ENCODE data around the gene MCTP2. TPM values are rescaled to one million over a fixed set of nuclear protein-coding genes. Genes with fewer than 3 reads are reported as not detected.

Gene MCTP2
- total RNA-seq, 2 experiments from 2014 or later = 26.1 to 28.5 TPM

DNA sequence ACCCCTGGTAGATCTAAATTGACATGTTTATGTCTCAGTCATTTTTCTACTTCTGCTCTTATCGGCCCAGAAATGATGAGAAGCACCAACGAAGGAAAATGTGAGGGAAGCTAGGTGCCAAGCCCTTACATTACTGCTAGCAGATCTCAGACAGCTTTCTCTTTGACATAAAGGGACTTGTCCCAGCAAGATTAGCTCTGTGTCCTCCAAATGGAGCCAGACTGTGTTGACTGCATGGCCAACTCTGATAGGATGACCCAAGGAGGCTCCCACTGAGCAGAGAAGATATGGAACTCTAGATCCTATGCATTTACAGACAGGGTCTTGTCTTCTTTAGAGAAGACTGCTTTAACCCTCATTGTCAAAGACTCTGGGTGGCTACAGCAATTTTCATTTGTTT, 2.8 kb upstream of the MCTP2 start:
- H3K36me3 Mint-ChIP-seq = peaks cover 6% of the 10 kb centered on the region
- peaks cover 4% of the 10 kb centered on the region for H3K9me3 Mint-ChIP-seq
- POLR2A ChIA-PET = interaction anchor here (1.6 to 3.8 kb wide), 2 partner anchors 77 to 95 kb away, joined by 7 to 38 read pairs; no protein-coding TSS in a partner anchor
- ATAC-seq (ENCODE audit: low read depth) (no peak), DNase-seq (no peak)
- no peak overlapping the region for H3K4me3 Mint-ChIP-seq
- H3K27me3 Mint-ChIP-seq = peaks cover 2% of the 10 kb centered on the region
- H3K4me1 Mint-ChIP-seq = peaks cover 42% of the 10 kb centered on the region
- H3K27ac Mint-ChIP-seq = peak overlapping the region; percentile 22

GRCh38 chr15:94229591-94230369, 1.6 kb upstream of the MCTP2 start:
- DNase-seq (no peak), ATAC-seq (ENCODE audit: low read depth) (peak; percentile 39)
- Mint-ChIP-seq H3K4me3 (peak overlapping the region; percentile 91), H3K27me3 (peaks cover 2% of the 10 kb centered on the region), H3K9me3 (peaks cover 2% of the 10 kb centered on the region), H3K36me3 (peaks cover 10% of the 10 kb centered on the region), H3K27ac (peak overlapping the region; percentile 97), H3K4me1 (peaks cover 53% of the 10 kb centered on the region)
- POLR2A ChIA-PET = interaction anchor here (1.0 to 3.8 kb wide), 9 partner anchors 10 to 94 kb away, joined by 3 to 38 read pairs (median 4); no protein-coding TSS in a partner anchor

DNA sequence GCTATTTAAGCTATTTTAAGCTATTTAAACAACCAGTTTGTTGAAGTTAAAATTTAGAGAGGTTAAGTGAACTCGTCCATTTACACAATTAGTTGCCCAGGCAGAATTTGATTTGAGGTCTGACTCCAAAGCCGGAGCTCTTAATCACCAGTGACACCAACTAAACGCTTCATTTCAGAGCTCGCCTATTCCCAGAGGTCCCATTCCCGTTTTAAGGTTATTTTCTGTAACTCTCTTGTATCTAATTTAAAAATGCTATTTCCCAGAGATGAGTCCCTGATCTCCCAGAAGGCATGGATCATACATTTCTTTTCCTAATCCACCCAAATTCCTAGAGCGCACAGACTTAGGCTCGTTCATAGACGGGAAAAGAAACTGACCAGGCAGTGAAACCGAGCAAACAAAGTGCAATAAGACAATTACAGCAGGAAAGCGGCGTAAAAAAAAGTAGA, 904 bp upstream of the MCTP2 start:
- no peak for ATAC-seq (ENCODE audit: low read depth)
- POLR2A ChIA-PET = interaction anchor here (1.0 to 3.8 kb wide), 8 partner anchors 10 to 93 kb away, joined by 3 to 38 read pairs (median 4); no protein-coding TSS in a partner anchor

DNA sequence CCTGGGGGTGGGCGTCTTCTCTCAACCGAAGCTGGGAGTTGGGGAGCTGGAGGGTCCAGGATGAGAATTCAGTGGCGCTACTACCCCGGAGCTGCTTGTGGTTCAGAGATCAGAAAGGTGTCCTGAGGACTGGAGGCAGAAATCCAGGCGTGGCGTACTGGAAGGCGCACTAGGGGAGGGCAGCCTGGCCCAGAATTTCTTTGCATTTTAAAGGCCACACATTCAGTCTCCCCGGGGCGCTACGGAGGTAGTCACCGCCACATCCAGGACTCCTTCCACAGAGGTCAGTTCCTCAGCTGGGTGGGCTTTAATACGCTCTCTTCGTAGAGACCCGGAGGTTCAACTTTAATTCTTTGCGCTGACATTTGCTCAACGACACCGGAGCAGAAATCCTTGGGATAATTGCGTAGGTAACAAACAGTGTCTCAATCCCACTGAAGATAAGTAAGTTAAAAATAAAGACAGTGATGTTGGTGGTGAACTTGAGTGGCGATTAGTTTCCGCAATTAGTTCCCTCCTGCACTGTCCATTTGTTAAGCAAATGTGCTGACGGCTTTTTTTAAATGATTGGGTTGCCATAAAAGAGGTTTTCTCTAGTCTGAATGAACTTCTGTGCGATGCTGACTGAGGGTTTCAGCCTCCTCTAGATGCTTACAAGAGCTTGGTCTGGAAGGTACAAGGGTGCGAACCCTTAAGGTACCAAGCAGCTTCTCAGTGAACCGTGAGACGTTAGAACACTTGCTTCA, 535 bp downstream of the MCTP2 start:
- peak overlapping the region; percentile 97 for H3K27ac Mint-ChIP-seq
- H3K36me3 Mint-ChIP-seq = peaks cover 21% of the 10 kb centered on the region
- DNase-seq (no peak), ATAC-seq (ENCODE audit: low read depth) (peak; percentile 4)
- H3K27me3 Mint-ChIP-seq = peaks cover 2% of the 10 kb centered on the region
- H3K9me3 Mint-ChIP-seq = peaks cover 2% of the 10 kb centered on the region
- peak overlapping the region; percentile 91 for H3K4me3 Mint-ChIP-seq
- POLR2A ChIA-PET = interaction anchor here (1.2 to 3.8 kb wide), 6 partner anchors 32 to 92 kb away, joined by 3 to 38 read pairs (median 10); no protein-coding TSS in a partner anchor
- H3K4me1 Mint-ChIP-seq = peaks cover 61% of the 10 kb centered on the region

More for the DNA sequence above, 904 bp upstream of the MCTP2 start:
- H3K4me1 Mint-ChIP-seq = peaks cover 53% of the 10 kb centered on the region
- peak overlapping the region; percentile 97 for H3K27ac Mint-ChIP-seq
- DNase-seq = no peak
- peaks cover 2% of the 10 kb centered on the region for H3K27me3 Mint-ChIP-seq
- H3K9me3 Mint-ChIP-seq = peaks cover 2% of the 10 kb centered on the region
- peak overlapping the region; percentile 91 for H3K4me3 Mint-ChIP-seq
- H3K36me3 Mint-ChIP-seq = peaks cover 9% of the 10 kb centered on the region

DNA sequence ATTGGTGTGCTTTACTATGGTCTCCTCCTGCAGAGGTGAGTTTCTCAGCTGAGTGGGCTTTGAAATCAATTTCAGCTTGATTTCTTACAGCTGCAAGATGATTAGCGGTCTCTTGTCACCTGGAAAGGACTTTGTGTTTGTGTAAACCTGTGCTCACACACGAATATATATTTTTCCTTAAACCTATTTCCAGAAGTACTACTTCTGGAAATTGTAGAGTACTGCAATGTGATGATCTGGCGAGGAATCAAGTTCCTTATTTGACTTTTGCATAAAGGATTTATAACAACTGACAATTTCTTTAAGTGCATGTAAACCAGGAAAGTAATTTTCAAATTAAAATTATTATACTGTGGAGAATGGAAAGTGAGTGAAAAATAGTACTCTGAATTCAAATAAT, 2.1 kb downstream of the MCTP2 start:
- POLR2A ChIA-PET = interaction anchor here (1.8 kb wide), 1 partner anchor 74 kb away, joined by 5 read pairs; no protein-coding TSS in a partner anchor
- Mint-ChIP-seq H3K4me3 (peak overlapping the region; percentile 52), H3K27me3 (no peaks in the 10 kb centered on the region), H3K36me3 (peaks cover 24% of the 10 kb centered on the region), H3K9me3 (no peaks in the 10 kb centered on the region), H3K4me1 (peaks cover 66% of the 10 kb centered on the region), H3K27ac (no peak overlapping the region)
- ATAC-seq (ENCODE audit: low read depth) (no peak), DNase-seq (no peak)

- Mint-ChIP-seq H3K36me3 (peaks cover 27% of the 10 kb centered on the region), H3K4me1 (peaks cover 63% of the 10 kb centered on the region), H3K27me3 (no peaks in the 10 kb centered on the region), H3K9me3 (no peaks in the 10 kb centered on the region), H3K27ac (no peak overlapping the region), H3K4me3 (peak overlapping the region; percentile 52)
- POLR2A ChIA-PET = interaction anchor here (1.8 kb wide), 1 partner anchor 73 kb away, joined by 5 read pairs; no protein-coding TSS in a partner anchor
- ATAC-seq (ENCODE audit: low read depth) (no peak), DNase-seq (no peak)
Measured at GRCh38 chr15:94234300-94234699, 2.9 kb downstream of the MCTP2 start.

GRCh38 chr15:94235041-94235440, 3.7 kb downstream of the MCTP2 start:
- no peak for ATAC-seq (ENCODE audit: low read depth)
- no peak overlapping the region for H3K4me3 Mint-ChIP-seq
- no peaks in the 10 kb centered on the region for H3K27me3 Mint-ChIP-seq
- no peaks in the 10 kb centered on the region for H3K9me3 Mint-ChIP-seq
- H3K27ac Mint-ChIP-seq = no peak overlapping the region
- DNase-seq = no peak
- POLR2A ChIA-PET = interaction anchor here (1.8 kb wide), 1 partner anchor 72 kb away, joined by 5 read pairs; no protein-coding TSS in a partner anchor
- H3K4me1 Mint-ChIP-seq = peaks cover 62% of the 10 kb centered on the region
- peaks cover 28% of the 10 kb centered on the region for H3K36me3 Mint-ChIP-seq

DNA sequence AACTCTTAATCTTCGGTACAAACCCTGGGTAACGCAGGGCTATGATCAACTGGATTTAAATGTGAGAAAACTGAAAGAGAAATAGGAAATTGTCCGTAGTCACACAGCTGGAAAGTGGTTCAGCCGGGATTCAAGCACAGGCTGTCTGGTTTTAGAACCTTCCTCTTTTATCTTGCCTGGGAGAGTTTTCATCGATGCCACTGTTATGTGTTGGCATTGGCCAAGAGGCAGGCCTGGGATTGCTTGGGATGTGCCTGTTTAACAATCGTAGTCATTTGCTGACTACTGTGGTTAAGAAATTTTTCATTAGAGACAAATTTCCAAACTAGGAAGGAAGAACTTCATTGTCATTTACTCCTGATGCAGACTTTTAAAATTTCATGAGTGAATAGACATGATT, 4.3 kb downstream of the MCTP2 start:
- Mint-ChIP-seq H3K36me3 (peaks cover 28% of the 10 kb centered on the region), H3K9me3 (no peaks in the 10 kb centered on the region), H3K27me3 (no peaks in the 10 kb centered on the region), H3K4me3 (no peak overlapping the region), H3K4me1 (peaks cover 62% of the 10 kb centered on the region), H3K27ac (no peak overlapping the region)
- no peak for DNase-seq
- POLR2A ChIA-PET = no interaction called here
- ATAC-seq (ENCODE audit: low read depth) = no peak

DNA sequence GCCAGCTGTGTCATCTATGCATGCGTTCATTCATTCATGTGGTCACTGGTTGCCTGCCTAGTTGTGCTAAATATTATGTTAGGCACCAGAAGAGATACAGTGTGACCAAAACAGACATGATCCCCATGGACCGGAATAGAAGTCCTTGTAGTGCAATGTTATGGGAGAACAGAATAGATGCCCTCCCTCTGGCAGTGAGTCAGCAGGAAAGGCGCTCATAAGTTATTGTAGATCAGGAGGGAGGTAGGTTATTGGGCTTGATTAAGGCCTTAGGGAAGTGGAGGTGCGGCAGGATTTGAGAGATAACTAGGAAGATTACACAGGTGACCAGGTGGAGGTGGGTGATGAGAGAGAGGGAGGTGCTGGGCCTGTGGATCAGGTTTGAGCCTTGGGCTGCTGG, 5.2 kb downstream of the MCTP2 start:
- POLR2A ChIA-PET = no interaction called here
- Mint-ChIP-seq H3K27me3 (no peaks in the 10 kb centered on the region), H3K36me3 (peaks cover 28% of the 10 kb centered on the region), H3K4me1 (peaks cover 63% of the 10 kb centered on the region), H3K9me3 (no peaks in the 10 kb centered on the region), H3K4me3 (no peak overlapping the region), H3K27ac (no peak overlapping the region)
- ATAC-seq (ENCODE audit: low read depth) = no peak
- no peak for DNase-seq

- ATAC-seq (ENCODE audit: low read depth) = no peak
- POLR2A ChIA-PET = interaction anchor here (0.6 kb wide), 2 partner anchors 11 to 89 kb away, joined by 3 read pairs; no protein-coding TSS in a partner anchor
- peaks cover 28% of the 10 kb centered on the region for H3K36me3 Mint-ChIP-seq
- DNase-seq = no peak
- no peak overlapping the region for H3K4me3 Mint-ChIP-seq
- no peaks in the 10 kb centered on the region for H3K27me3 Mint-ChIP-seq
- H3K4me1 Mint-ChIP-seq = peaks cover 55% of the 10 kb centered on the region
- H3K27ac Mint-ChIP-seq = no peak overlapping the region
- no peaks in the 10 kb centered on the region for H3K9me3 Mint-ChIP-seq
Measured at GRCh38 chr15:94237903-94238302, 6.5 kb downstream of the MCTP2 start.

- POLR2A ChIA-PET = interaction anchor here (0.6 kb wide), 2 partner anchors 11 to 88 kb away, joined by 3 read pairs; no protein-coding TSS in a partner anchor
- ATAC-seq (ENCODE audit: low read depth) = peak; percentile 61
- no peak overlapping the region for H3K27ac Mint-ChIP-seq
Measured at GRCh38 chr15:94238539-94239118, 7.3 kb downstream of the MCTP2 start.

DNA sequence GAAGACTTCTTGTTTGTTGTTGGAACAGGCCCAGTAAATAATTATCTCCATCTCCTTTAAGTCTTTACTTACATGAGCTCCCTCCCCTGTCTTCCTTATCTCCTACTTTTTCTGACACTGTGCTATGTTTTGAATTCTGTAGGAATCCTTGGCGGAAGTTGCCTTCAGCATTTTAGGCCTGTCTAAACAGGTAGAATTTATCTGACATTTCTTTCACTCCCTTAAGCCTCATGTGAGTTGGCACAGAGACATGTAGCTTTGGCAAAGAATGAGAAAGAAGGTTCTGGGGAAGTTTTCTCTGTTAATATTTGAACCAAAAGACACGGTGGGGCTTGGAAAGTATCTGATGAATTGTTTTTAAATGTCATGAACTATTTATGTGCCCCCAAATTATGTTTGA, 8.1 kb downstream of the MCTP2 start:
- Mint-ChIP-seq H3K27me3 (no peaks in the 10 kb centered on the region), H3K9me3 (no peaks in the 10 kb centered on the region), H3K4me1 (peaks cover 42% of the 10 kb centered on the region), H3K27ac (no peak overlapping the region), H3K36me3 (peaks cover 25% of the 10 kb centered on the region), H3K4me3 (no peak overlapping the region)
- POLR2A ChIA-PET = no interaction called here
- no peak for ATAC-seq (ENCODE audit: low read depth)
- DNase-seq = no peak

More at GRCh38 chr15:94238539-94239118, 7.3 kb downstream of the MCTP2 start:
- H3K4me3 Mint-ChIP-seq = peak overlapping the region; percentile 2
- no peaks in the 10 kb centered on the region for H3K27me3 Mint-ChIP-seq
- no peak for DNase-seq
- peaks cover 50% of the 10 kb centered on the region for H3K4me1 Mint-ChIP-seq
- no peaks in the 10 kb centered on the region for H3K9me3 Mint-ChIP-seq
- peaks cover 28% of the 10 kb centered on the region for H3K36me3 Mint-ChIP-seq

GRCh38 chr15:94240480-94240879, 9.1 kb downstream of the MCTP2 start:
- no peak overlapping the region for H3K4me3 Mint-ChIP-seq
- H3K36me3 Mint-ChIP-seq = peaks cover 23% of the 10 kb centered on the region
- H3K9me3 Mint-ChIP-seq = no peaks in the 10 kb centered on the region
- ATAC-seq (ENCODE audit: low read depth) (no peak), DNase-seq (no peak)
- H3K27me3 Mint-ChIP-seq = no peaks in the 10 kb centered on the region
- POLR2A ChIA-PET = interaction anchor here (0.9 to 1.0 kb wide), 2 partner anchors 9 to 11 kb away, joined by 3 read pairs; no protein-coding TSS in a partner anchor
- H3K27ac Mint-ChIP-seq = no peak overlapping the region
- peaks cover 39% of the 10 kb centered on the region for H3K4me1 Mint-ChIP-seq
